Heart left ventricle (tissue), 16 donors: ENCODE measurements around the gene HEMK1. TPM values are rescaled to one million over a fixed set of nuclear protein-coding genes. Genes with fewer than 3 reads are reported as not detected.

Experiments used
- ATAC-seq, 4 donors: fragments of 200-7000 bp; cut with Tn5 transposase; one replicate each; pipeline ENCODE4 v1.9.1; 2020 to 2022; ENCODE audit warnings: moderate library complexity in 4 of 4, mild to moderate bottlenecking in 3 of 4, moderate number of reproducible peaks in 1 of 4
- DNase-seq, 5 donors: peaks; one replicate each; pipeline ENCODE4 v3.0.0-alpha.2; 2020
- H3K27ac ChIP-seq, 12 donors: fragments of 200-600 bp; sonication (generic) in 4 of 12; one replicate each; pipeline versions ENCODE4 v1.5.0 to v1.8.0; 2016 to 2022; ENCODE audit warnings: mild to moderate bottlenecking in 2 of 12
- H3K27me3 ChIP-seq, 9 donors: fragments of 200-600 bp; sonication (generic) in 2 of 9; one replicate each; pipeline versions ENCODE4 v1.5.1 to v1.8.0; 2016 to 2022; ENCODE audit warnings: mild to moderate bottlenecking in 3 of 9
- H3K36me3 ChIP-seq, 9 donors: fragments of 200-600 bp; sonication (generic) in 2 of 9; one replicate each; pipeline versions ENCODE4 v1.5.0 to v1.8.0; 2018 to 2022; ENCODE audit warnings: mild to moderate bottlenecking in 2 of 9
- H3K4me1 ChIP-seq, 12 donors: fragments of 200-600 bp; sonication (generic) in 4 of 12; one replicate each; pipeline versions ENCODE4 v1.5.0 to v1.8.0; 2016 to 2022; ENCODE audit warnings: mild to moderate bottlenecking in 3 of 12
- H3K4me3 ChIP-seq, 12 donors: fragments of 200-600 bp; sonication (generic) in 4 of 12; one replicate each; pipeline versions ENCODE4 v1.5.0 to v1.8.0; 2017 to 2022; ENCODE audit warnings: mild to moderate bottlenecking in 9 of 12, moderate library complexity in 4 of 12
- H3K9me3 ChIP-seq, 12 donors: fragments of 200-600 bp; sonication (generic) in 4 of 12; one replicate each; pipeline versions ENCODE4 v1.5.0 to v1.8.0; 2016 to 2022; ENCODE audit warnings: mild to moderate bottlenecking in 1 of 12
- CTCF ChIP-seq, 12 donors: fragments of 200-600 bp; sonication (generic) in 4 of 12; IDR thresholded peaks; one replicate each; pipeline versions ENCODE4 v1.5.0 to v1.8.0; 2018 to 2022; ENCODE audit warnings: antibody characterized with exemption in 12 of 12, mild to moderate bottlenecking in 5 of 12
- POLR2A ChIP-seq, 2 donors: fragments of 450-650 bp; IDR thresholded peaks; one replicate each; pipeline ENCODE4 v1.6.1; 2017; ENCODE audit warnings: antibody characterized with exemption in 2 of 2, mild to moderate bottlenecking in 2 of 2, moderate library complexity in 2 of 2
- WGBS, 4 donors: extraction: QIAGEN DNeasy Blood & Tissue Kit in 2 of 4; methylation state at CpG; one replicate each; pipeline versions ENCODE4 v1.1.5 to v1.1.7; 2013 to 2018; 5-methylcytosine and 5-hydroxymethylcytosine counted together
- intact Hi-C, 10 donors: fragments of 100-400 bp; cut with DNase I; formaldehyde crosslinking; loops; one replicate each; pipeline versions ENCODE4 v1.11.1 to v1.14.2; 2022
- polyA plus RNA-seq, 2 donors: library from polyadenylated mRNA; stranded (reverse); fragments of 200-250 nt; gene quantifications; one replicate each; pipeline ENCODE4 v1.2.3, GENCODE V29; 2013
- total RNA-seq, 9 donors: library from RNA; depleted of rRNA in 2 of 9; stranded (reverse); fragments of >200 nt in 2 of 9; fragmentation: NEBNext Ultra II Directional in 3 of 9; extraction: Animal tissue kit (Norgen Biotek cat#: 25700) in 3 of 9; gene quantifications; one replicate each; pipeline versions ENCODE4 v1.1.0 to v1.2.4, GENCODE V29; 2016 to 2023
- donor health status: ischemic (EF 13 %, LVEDD 7.1; RV severe dilation, severe dysfunction).
- donor health status: healthy with polysubstance abuse.
- donor health status: DM: no; HTN: yes; CAD: no.
- donor health status: DM: no; HTN: no; CAD: no.
- donor health status: ischemic (EF 25% LVEDD 6.9; RV normal size, moderate dysfunction).
- donor health status: ischemic (EF 25% LVEDD 5.7; RV mildly dilated, moderate dysfunction).
- donor health status: healthy.
- donor health status: DM: yes; HTN: yes; CAD: no.
- donor health status: ischemic (EF 35%, LVEDD 5.7; RV mildly dilated, moderate dysfunction).
- donor health status: nonischemic (EF 11% LVEDD 7.7; RV severe dilation, severe dysfunction).
- donor health status: DM: yes; HTN: yes; CAD: no.
- donor health status: PGD.
- donor health status: ischemic (EF 29% LVEDD 5.4; RV normal size, mild dysfunction).
- donor health status: nonischemic (EF 23%, LVEDD 6.1; RV moderate dilation, normal function).

Gene HEMK1
- total and polyA plus RNA-seq, 11 donors, result 7.8 to 19.7 (median 13.8) TPM

DNA sequence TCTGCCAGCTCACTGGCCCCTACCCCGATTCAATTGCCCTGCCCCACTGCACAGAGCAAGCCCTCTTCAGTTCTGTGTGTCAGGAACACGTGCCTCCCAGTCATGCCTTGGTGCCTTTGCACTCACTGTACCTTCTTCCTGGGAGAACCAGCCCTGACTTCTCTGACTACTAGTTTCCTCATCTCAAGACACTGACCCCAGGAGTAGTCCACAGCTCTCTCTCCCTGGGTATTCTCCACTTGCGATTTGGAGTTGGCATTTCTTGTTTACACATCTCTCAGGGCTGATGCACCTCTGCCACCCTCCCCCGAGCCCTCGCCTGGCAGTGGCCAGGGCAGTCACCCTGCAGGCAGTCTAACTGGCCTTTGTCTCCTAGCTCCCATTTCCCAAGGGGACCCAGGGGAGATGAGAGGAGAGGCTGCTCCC is 36.6 kb downstream of the HEMK1 start:
- Histone ChIP-seq H3K36me3 (peaks cover 0 to 63% (median 28%) of the 10 kb centered on the region in 9 donors), H3K9me3 (no peaks in the 10 kb centered on the region), H3K4me3 (peak overlapping the region in 1 of 12 donors; percentile 90), H3K4me1 (peaks cover 20 to 99% (median 91%) of the 10 kb centered on the region in 12 donors), H3K27ac (peak overlapping the region in 11 of 12 donors; percentile 71 to 100 (median 99)), H3K27me3 (no peaks in the 10 kb centered on the region)
- TF ChIP-seq POLR2A (IDR thresholded peaks at IDR 0.05) (no peak), CTCF (IDR thresholded peaks at IDR 0.05) (no peak)
- ATAC-seq (no peak), DNase-seq (peak in 3 of 5 donors; percentile 20 to 63 (median 27))
- 54 to 71% (median 63%) methylated on average over 5 of the region's 5 CpGs for WGBS, 4 donors
- intact Hi-C loops, result no loop called here

DNA sequence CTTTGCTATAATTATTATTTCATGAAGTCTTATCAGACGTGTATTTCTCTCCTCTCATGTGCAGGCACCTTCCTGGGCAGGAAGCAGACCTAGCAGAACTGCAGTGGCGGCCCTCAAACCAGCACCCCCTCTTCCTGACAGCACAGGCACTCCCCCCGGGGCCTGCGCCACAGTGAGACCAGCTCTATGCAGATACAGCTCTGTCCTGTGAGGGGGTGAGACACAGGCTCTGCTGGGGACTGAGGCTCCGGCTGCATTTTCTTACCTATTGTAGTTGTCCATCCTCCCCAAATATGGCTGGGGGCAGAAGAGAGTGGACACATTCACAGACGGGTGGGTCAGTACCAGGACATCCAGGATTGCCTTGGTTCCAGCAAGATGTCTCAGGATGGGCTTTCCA is 37.3 kb downstream of the HEMK1 start:
- DNase-seq, result no peak
- H3K27me3 ChIP-seq, result no peaks in the 10 kb centered on the region
- no peak for ATAC-seq
- peak overlapping the region in 10 of 12 donors; percentile 71 to 100 (median 98) for H3K27ac ChIP-seq
- H3K36me3 ChIP-seq, result peaks cover 0 to 63% (median 28%) of the 10 kb centered on the region in 9 donors
- H3K9me3 ChIP-seq, result no peaks in the 10 kb centered on the region
- intact Hi-C loops, result no loop called here
- H3K4me3 ChIP-seq, result peak overlapping the region in 3 of 12 donors; percentile 2 to 90 (median 17)
- H3K4me1 ChIP-seq, result peaks cover 15 to 98% (median 87%) of the 10 kb centered on the region in 12 donors
- TF ChIP-seq POLR2A (IDR thresholded peaks at IDR 0.05) (no peak), CTCF (IDR thresholded peaks at IDR 0.05) (no peak)
- WGBS, 4 donors, result 56 to 73% (median 61%) methylated on average over 6 of the region's 6 CpGs

- no peak for TF ChIP-seq POLR2A (IDR thresholded peaks at IDR 0.05)
- TF ChIP-seq CTCF (IDR thresholded peaks at IDR 0.05), result no peak
- DNase-seq, result peak in 1 of 5 donors; percentile 20
- no peak for ATAC-seq
- WGBS, 4 donors, result 71 to 91% (median 77%) methylated on average over 19 to 29 of the region's 29 CpGs
- no peaks in the 10 kb centered on the region for H3K27me3 ChIP-seq
- H3K9me3 ChIP-seq, result no peaks in the 10 kb centered on the region
- peaks cover 0 to 63% (median 28%) of the 10 kb centered on the region in 9 donors for H3K36me3 ChIP-seq
- intact Hi-C loops, result no loop called here
- peaks cover 11 to 95% (median 82%) of the 10 kb centered on the region in 12 donors for H3K4me1 ChIP-seq
- peak overlapping the region in 3 of 12 donors; percentile 6 to 90 (median 11) for H3K4me3 ChIP-seq
- H3K27ac ChIP-seq, result peak overlapping the region in 8 of 12 donors; percentile 97 to 100 (median 99)
These were observed 38.2 kb downstream of the HEMK1 start for GRCh38 chr3:50607271-50608091.

DNA sequence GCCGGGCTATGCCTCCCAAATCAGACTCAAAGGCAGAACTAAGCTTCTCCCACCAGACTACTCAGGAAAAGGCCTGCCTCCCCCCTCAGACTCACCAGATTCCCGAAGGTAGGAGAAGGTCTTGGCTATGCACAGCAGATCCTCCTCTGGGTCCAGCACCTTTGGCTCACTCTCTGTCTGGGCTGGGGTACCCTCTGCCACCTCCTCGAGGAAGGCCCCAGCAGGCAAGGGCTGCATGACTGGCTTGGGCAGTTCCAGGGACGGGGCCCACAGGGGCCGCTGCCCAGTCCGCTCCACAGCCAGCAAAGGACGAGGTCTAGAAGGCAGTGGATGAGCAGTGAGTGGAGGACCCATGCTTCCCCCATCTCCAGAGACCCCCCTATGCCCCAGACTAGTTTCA is 39.0 kb downstream of the HEMK1 start:
- H3K36me3 ChIP-seq, result peaks cover 0 to 63% (median 28%) of the 10 kb centered on the region in 9 donors
- TF ChIP-seq POLR2A (IDR thresholded peaks at IDR 0.05) (no peak), CTCF (IDR thresholded peaks at IDR 0.05) (no peak)
- no peaks in the 10 kb centered on the region for H3K9me3 ChIP-seq
- peak overlapping the region in 8 of 12 donors; percentile 6 to 100 (median 98) for H3K27ac ChIP-seq
- H3K27me3 ChIP-seq, result no peaks in the 10 kb centered on the region
- peaks cover 9 to 95% (median 82%) of the 10 kb centered on the region in 12 donors for H3K4me1 ChIP-seq
- ATAC-seq, result no peak
- peak overlapping the region in 3 of 12 donors; percentile 11 to 90 (median 87) for H3K4me3 ChIP-seq
- WGBS, 4 donors, result 57 to 85% (median 82%) methylated on average over 3 to 7 of the region's 7 CpGs
- intact Hi-C loops, result no loop called here
- DNase-seq, result no peak
